22Rv1 (cell line): Measurements from ENCODE around the gene PFKFB2.
A peak's percentile ranks its signal among the peaks of the same experiment; 100 is the strongest.

Source experiments
- H3K27ac ChIP-seq: fragments of 450-650 bp; 2 replicates; pipeline ENCODE4 v1.5.1; 2017
- ZFX ChIP-seq: fragments of 450-650 bp; IDR thresholded peaks from 2 replicates; pipeline ENCODE4 v1.6.1; 2017; ENCODE audit warnings: antibody characterized with exemption, borderline replicate concordance
- TF ChIP-seq, protein P1 (sequence below): fragments of 450-650 bp; IDR thresholded peaks from 2 replicates; pipeline ENCODE4 v1.5.1; 2017; ENCODE audit warnings: mild to moderate bottlenecking

PFKFB2 gene

DNA sequence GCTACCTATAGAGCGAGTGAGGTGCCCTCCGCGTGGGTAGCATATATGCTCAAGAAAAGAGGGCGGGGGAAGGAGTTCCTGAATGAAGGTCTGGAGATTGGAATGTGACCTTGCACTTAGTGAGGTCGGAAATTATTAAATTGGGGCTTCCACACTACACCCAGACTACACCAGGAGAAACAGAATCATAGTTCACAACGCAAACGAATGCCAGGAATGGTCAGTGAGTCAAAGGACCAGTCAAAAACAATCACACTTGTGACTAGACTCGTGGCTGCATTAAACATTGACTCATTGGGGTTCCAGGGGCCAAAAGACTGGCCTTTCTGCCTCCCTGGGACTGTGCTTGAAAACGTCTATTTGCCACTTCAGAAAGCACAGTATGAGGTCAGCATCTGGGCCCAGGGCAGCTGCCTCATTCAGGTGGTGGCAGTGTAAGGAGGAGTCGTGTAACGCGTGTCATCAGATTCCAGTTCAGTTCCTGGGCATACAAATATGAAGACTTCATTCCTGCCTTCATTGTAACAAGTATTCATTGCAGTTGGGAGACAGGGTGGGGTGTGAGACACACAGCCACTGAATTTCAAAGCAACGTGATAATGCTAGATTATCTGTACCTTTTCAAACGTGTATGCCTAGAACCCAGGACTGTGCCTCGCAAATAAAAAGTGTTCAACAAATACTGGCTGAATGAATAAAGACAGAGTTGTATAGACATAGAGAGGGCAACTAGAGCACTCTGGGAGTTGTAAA, 1.7 kb upstream of the PFKFB2 start, which contains the start of gene YOD1:
YOD1 (minus strand) TSS at position 18 of the 753 bp plus-strand sequence. CDS start 178 bp downstream, outside the sequence.
- TF ChIP-seq, protein P1, sequence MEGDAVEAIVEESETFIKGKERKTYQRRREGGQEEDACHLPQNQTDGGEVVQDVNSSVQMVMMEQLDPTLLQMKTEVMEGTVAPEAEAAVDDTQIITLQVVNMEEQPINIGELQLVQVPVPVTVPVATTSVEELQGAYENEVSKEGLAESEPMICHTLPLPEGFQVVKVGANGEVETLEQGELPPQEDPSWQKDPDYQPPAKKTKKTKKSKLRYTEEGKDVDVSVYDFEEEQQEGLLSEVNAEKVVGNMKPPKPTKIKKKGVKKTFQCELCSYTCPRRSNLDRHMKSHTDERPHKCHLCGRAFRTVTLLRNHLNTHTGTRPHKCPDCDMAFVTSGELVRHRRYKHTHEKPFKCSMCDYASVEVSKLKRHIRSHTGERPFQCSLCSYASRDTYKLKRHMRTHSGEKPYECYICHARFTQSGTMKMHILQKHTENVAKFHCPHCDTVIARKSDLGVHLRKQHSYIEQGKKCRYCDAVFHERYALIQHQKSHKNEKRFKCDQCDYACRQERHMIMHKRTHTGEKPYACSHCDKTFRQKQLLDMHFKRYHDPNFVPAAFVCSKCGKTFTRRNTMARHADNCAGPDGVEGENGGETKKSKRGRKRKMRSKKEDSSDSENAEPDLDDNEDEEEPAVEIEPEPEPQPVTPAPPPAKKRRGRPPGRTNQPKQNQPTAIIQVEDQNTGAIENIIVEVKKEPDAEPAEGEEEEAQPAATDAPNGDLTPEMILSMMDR = no peak
- no peak for TF ChIP-seq ZFX

GRCh38 chr1:207054491-207054890, 1.4 kb downstream of the PFKFB2 start:
- no peak overlapping the region for H3K27ac ChIP-seq
- no peak for TF ChIP-seq ZFX
- TF ChIP-seq, protein P1 = no peak

More for the DNA sequence above, 1.7 kb upstream of the PFKFB2 start, which contains the start of gene YOD1:
- peak within 1 kb of the TSS; percentile 98 for H3K27ac ChIP-seq

DNA sequence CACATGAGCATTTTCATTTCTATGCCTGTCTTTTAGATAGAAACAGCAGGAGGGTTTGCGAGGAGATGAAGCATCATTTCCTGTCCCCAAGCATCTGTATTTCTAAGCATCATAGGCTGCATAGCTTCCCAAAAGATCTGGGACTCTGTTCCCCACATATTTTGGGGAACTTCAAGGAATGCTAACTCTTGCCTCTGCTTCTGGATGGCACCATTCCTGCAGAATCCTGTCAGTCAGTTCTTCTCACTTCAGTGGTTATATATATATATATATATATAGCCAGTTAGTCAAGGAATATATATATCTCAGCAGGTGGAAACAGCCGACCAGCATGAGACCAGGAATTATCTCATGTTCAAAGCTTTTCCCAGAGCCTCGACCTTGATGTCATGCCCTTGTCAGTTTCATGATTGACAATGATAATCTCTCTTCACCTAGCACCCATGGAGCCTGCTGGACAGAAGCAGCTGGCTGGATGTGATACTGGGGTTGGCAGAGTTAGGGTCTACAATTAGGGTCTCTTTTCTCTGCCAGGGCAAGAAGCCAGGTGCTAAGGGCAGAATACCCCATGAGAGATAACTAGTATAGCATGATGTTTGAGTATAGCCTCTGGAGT, 2.4 kb downstream of the PFKFB2 start:
- TF ChIP-seq ZFX = no peak
- TF ChIP-seq, protein P1 = no peak
- no peak overlapping the region for H3K27ac ChIP-seq

GRCh38 chr1:207056673-207057072, 3.6 kb downstream of the PFKFB2 start:
- H3K27ac ChIP-seq = no peak overlapping the region
- TF ChIP-seq ZFX = no peak
- TF ChIP-seq, protein P1 = no peak

DNA sequence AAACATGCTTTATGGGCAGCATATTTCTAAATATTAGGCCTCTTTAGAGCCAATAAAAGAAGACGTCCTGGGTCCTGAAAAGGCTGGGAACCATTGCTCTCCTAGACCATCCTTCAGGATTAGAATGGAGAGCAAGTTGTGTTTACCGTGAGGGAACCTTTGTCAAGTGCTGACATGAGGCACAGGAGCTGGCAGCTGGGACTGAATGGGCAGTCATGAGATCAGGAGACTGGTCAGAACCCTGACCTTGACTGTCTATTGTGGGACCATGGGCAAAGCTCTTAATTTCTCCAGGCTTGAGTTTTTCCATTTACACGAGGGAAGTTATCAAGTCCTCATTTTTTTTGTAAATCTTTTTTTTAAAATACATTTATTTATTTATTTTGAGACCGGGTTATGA, 5.2 kb downstream of the PFKFB2 start:
- TF ChIP-seq, protein P1 = no peak
- TF ChIP-seq ZFX = no peak
- no peak overlapping the region for H3K27ac ChIP-seq

- TF ChIP-seq ZFX = no peak
- TF ChIP-seq, protein P1 = no peak; the same call in 1 of the 2 replicates
- H3K27ac ChIP-seq = no peak overlapping the region
Measured at GRCh38 chr1:207058878-207059867, 6.1 kb downstream of the PFKFB2 start.
